MCF 10A (cell line): ENCODE data around the gene P3H2. TPM values are rescaled to one million over a fixed set of nuclear protein-coding genes. Genes with fewer than 3 reads are reported as not detected.

ENCODE experiments used
- BruUV-seq: library from RNA; stranded (reverse); fragments of 400-500 nt; replicated peaks from 2 replicates; lab custom pipeline; 2021; lab: Mats Ljungman, UMichigan
- CTCF ChIA-PET: fragments of 300-600 bp; sonication (Branson Sonifier 250); formaldehyde crosslinking; extraction: SDS; loops from one replicate; lab custom pipeline; 2021; ENCODE audit warnings: antibody characterized with exemption, inconsistent platforms; lab: Yijun Ruan, JAX
- POLR2A ChIA-PET: fragments of 300-600, 350-650 bp; sonication (Branson Sonifier 250); formaldehyde crosslinking; extraction: SDS; loops from one replicate; lab custom pipeline; 2020; ENCODE audit warnings: antibody characterized with exemption, inconsistent platforms; lab: Yijun Ruan, JAX
- DNase-seq: peaks from one replicate; pipeline ENCODE4 v3.0.0-alpha.2; 2018; ENCODE audit not compliant: unreplicated experiment
- H3K27ac Mint-ChIP-seq: one replicate; pipeline ENCODE4 v1.8.0; 2022; ENCODE audit warnings: mild to moderate bottlenecking, low read depth, mixed read lengths; ENCODE audit not compliant: unreplicated experiment
- H3K27me3 Mint-ChIP-seq: one replicate; pipeline ENCODE4 v1.8.0; 2022; ENCODE audit warnings: mixed read lengths; ENCODE audit not compliant: insufficient read depth, unreplicated experiment
- H3K36me3 Mint-ChIP-seq: one replicate; pipeline ENCODE4 v1.8.0; 2022; ENCODE audit warnings: mild to moderate bottlenecking, moderate library complexity, mixed read lengths; ENCODE audit not compliant: insufficient read depth, unreplicated experiment
- H3K4me1 Mint-ChIP-seq: one replicate; pipeline ENCODE4 v1.8.0; 2022; ENCODE audit warnings: mixed read lengths; ENCODE audit not compliant: insufficient read depth, unreplicated experiment
- H3K4me3 Mint-ChIP-seq: one replicate; pipeline ENCODE4 v1.8.0; 2022; ENCODE audit warnings: mild to moderate bottlenecking, moderate library complexity, mixed read lengths; ENCODE audit not compliant: unreplicated experiment
- H3K9me3 Mint-ChIP-seq: one replicate; pipeline ENCODE4 v1.8.0; 2022; ENCODE audit warnings: mixed read lengths; ENCODE audit not compliant: unreplicated experiment
- CTCF ChIP-seq: fragments of 200-600 bp; IDR thresholded peaks from one replicate; pipeline ENCODE4 v1.8.0; 2022; ENCODE audit warnings: antibody characterized with exemption, mild to moderate bottlenecking; ENCODE audit not compliant: unreplicated experiment
- intact Hi-C: fragments of 100-400 bp; cut with micrococcal nuclease; formaldehyde crosslinking; loops from 2 replicates; pipeline ENCODE4 v1.14.1; 2022
- total RNA-seq: library from RNA; stranded (reverse); gene quantifications from 2 replicates; pipeline ENCODE4 v1.2.3, GENCODE V29; 2022

The P3H2 gene
- total RNA-seq, 1 experiment from 2014 or later = 60.2 TPM

- no peaks in the 10 kb centered on the region for H3K9me3 Mint-ChIP-seq
- H3K4me1 Mint-ChIP-seq = peaks cover 42% of the 10 kb centered on the region
- no peaks in the 10 kb centered on the region for H3K27me3 Mint-ChIP-seq
- no peak overlapping the region for H3K27ac Mint-ChIP-seq
- POLR2A ChIA-PET = interaction anchor here (1.2 to 5.9 kb wide), 2 partner anchors 19 to 48 kb away, joined by 4 to 44 read pairs; no protein-coding TSS in a partner anchor
- CTCF ChIA-PET = no interaction called here
- intact Hi-C loops = no loop called here
- peaks cover 5% of the 10 kb centered on the region for H3K36me3 Mint-ChIP-seq
- H3K4me3 Mint-ChIP-seq = no peak overlapping the region
- no peak for TF ChIP-seq CTCF
- BruUV-seq = no TSS peak
- DNase-seq = no peak
Observed at GRCh38 chr3:190097025-190097424, 23.7 kb downstream of the P3H2 start.

GRCh38 chr3:190096345-190096744 is 24.4 kb downstream of the P3H2 start:
- Mint-ChIP-seq H3K27me3 (no peaks in the 10 kb centered on the region), H3K36me3 (peaks cover 9% of the 10 kb centered on the region), H3K4me3 (no peak overlapping the region), H3K27ac (no peak overlapping the region), H3K4me1 (peaks cover 40% of the 10 kb centered on the region), H3K9me3 (peaks cover 6% of the 10 kb centered on the region)
- no peak for TF ChIP-seq CTCF
- ChIA-PET POLR2A (interaction anchor here (1.2 kb wide), 1 partner anchor 47 kb away, joined by 4 read pairs; no protein-coding TSS in a partner anchor), CTCF (no interaction called here)
- intact Hi-C loops = no loop called here
- DNase-seq = no peak
- BruUV-seq = no TSS peak

GRCh38 chr3:190094160-190094718 is 26.5 kb downstream of the P3H2 start:
- intact Hi-C loops = no loop called here
- no peaks in the 10 kb centered on the region for H3K27me3 Mint-ChIP-seq
- peaks cover 9% of the 10 kb centered on the region for H3K36me3 Mint-ChIP-seq
- POLR2A ChIA-PET = interaction anchor here (0.6 to 3.0 kb wide), 11 partner anchors 9 to 439 kb away, joined by 3 to 17 read pairs (median 4); partner anchors contain the start of gene P3H2
- no peak overlapping the region for H3K4me3 Mint-ChIP-seq
- no peak for DNase-seq
- H3K4me1 Mint-ChIP-seq = peaks cover 34% of the 10 kb centered on the region
- no TSS peak for BruUV-seq
- no peak for TF ChIP-seq CTCF
- peaks cover 7% of the 10 kb centered on the region for H3K9me3 Mint-ChIP-seq
- CTCF ChIA-PET = interaction anchor here (0.6 to 2.1 kb wide), 3 partner anchors 15 to 133 kb away, joined by 3 to 7 read pairs (median 5); no protein-coding TSS in a partner anchor
- H3K27ac Mint-ChIP-seq = no peak overlapping the region

GRCh38 chr3:190092250-190092649 is 28.4 kb downstream of the P3H2 start:
- ChIA-PET CTCF (interaction anchor here (0.6 to 2.1 kb wide), 5 partner anchors 13 to 39 kb away, joined by 3 to 9 read pairs (median 5); partner anchors contain the start of gene P3H2), POLR2A (interaction anchor here (0.6 to 3.0 kb wide), 14 partner anchors 9 to 302 kb away, joined by 3 to 17 read pairs (median 4); no protein-coding TSS in a partner anchor)
- no TSS peak for BruUV-seq
- peak; percentile 57 for DNase-seq
- TF ChIP-seq CTCF = no peak
- intact Hi-C loops = no loop called here
- Mint-ChIP-seq H3K27me3 (no peaks in the 10 kb centered on the region), H3K36me3 (peaks cover 9% of the 10 kb centered on the region), H3K9me3 (peaks cover 7% of the 10 kb centered on the region), H3K27ac (no peak overlapping the region), H3K4me3 (no peak overlapping the region), H3K4me1 (peaks cover 40% of the 10 kb centered on the region)
